Stimulated activated CD4-positive, alpha-beta T cell treated with anti-CD3 and anti-CD28 coated beads, Interleukin-4, amount 100 ng/mL, for 48 hours (primary cell): ENCODE measurements around the gene PRKG1.

Source experiments
- DNase-seq, 2 donors: peaks; one replicate each; pipeline ENCODE4 v3.0.0-alpha.2; 2020; ENCODE audit warnings: low read depth in 2 of 2

Gene PRKG1

GRCh38 chr10:51877636-51878035 is 803.3 kb downstream of the PRKG1 start:
- no peak for DNase-seq

GRCh38 chr10:51878695-51879094 is 804.4 kb downstream of the PRKG1 start:
- DNase-seq = no peak

GRCh38 chr10:51879238-51879637 is 805.0 kb downstream of the PRKG1 start:
- DNase-seq = peak; percentile 1 to 9

- DNase-seq = no peak
Measured at GRCh38 chr10:51881213-51881612, 806.9 kb downstream of the PRKG1 start.

GRCh38 chr10:51886438-51887068 is 812.3 kb downstream of the PRKG1 start:
- DNase-seq = no peak

GRCh38 chr10:51888263-51888662 is 814.0 kb downstream of the PRKG1 start:
- no peak for DNase-seq

GRCh38 chr10:51892313-51892712 is 818.0 kb downstream of the PRKG1 start:
- DNase-seq = no peak

- DNase-seq = no peak
Measured at GRCh38 chr10:51892965-51893658, 818.8 kb downstream of the PRKG1 start.

- no peak for DNase-seq
Measured at GRCh38 chr10:51894771-51895578, 820.7 kb downstream of the PRKG1 start.

- no peak for DNase-seq
Measured at GRCh38 chr10:51896849-51897248, 822.6 kb downstream of the PRKG1 start.

- no peak for DNase-seq
Measured at GRCh38 chr10:51897560-51897959, 823.3 kb downstream of the PRKG1 start.

GRCh38 chr10:51900180-51900579 is 825.9 kb downstream of the PRKG1 start:
- no peak for DNase-seq

GRCh38 chr10:51903675-51904074 is 829.4 kb downstream of the PRKG1 start:
- DNase-seq = no peak

- no peak for DNase-seq
Measured at GRCh38 chr10:51905032-51905431, 830.7 kb downstream of the PRKG1 start.

GRCh38 chr10:51907361-51907760 is 833.1 kb downstream of the PRKG1 start:
- DNase-seq = no peak

- DNase-seq = no peak
Measured at GRCh38 chr10:51910189-51910588, 835.9 kb downstream of the PRKG1 start.

GRCh38 chr10:51910596-51910995 is 836.3 kb downstream of the PRKG1 start:
- no peak for DNase-seq

GRCh38 chr10:51911723-51912122 is 837.4 kb downstream of the PRKG1 start:
- DNase-seq = no peak

- DNase-seq = no peak
Measured at GRCh38 chr10:51915031-51915542, 840.8 kb downstream of the PRKG1 start.

- no peak for DNase-seq
Measured at GRCh38 chr10:51918440-51918839, 844.2 kb downstream of the PRKG1 start.

- no peak for DNase-seq
Measured at GRCh38 chr10:51918884-51919325, 844.6 kb downstream of the PRKG1 start.

GRCh38 chr10:51920672-51921071 is 846.4 kb downstream of the PRKG1 start:
- no peak for DNase-seq
